Stimulated activated CD4-positive, alpha-beta T cell treated with anti-CD3 and anti-CD28 coated beads, Interleukin-12 subunit alpha, Interleukin-12 subunit beta, amount 100 ng/mL, for 48 hours (primary cell): ENCODE results near the gene CENPK.
"Not testable (repeated sequence)": the region's sequence is repeated elsewhere in the genome, so short reads cannot be mapped to it uniquely, and the experiment has no call there.

Experiments used
- DNase-seq, 3 donors: peaks; one replicate each; pipeline ENCODE4 v3.0.0-alpha.2; 2020; ENCODE audit warnings: low read depth in 2 of 3, low spot score in 1 of 3

The CENPK gene

DNA sequence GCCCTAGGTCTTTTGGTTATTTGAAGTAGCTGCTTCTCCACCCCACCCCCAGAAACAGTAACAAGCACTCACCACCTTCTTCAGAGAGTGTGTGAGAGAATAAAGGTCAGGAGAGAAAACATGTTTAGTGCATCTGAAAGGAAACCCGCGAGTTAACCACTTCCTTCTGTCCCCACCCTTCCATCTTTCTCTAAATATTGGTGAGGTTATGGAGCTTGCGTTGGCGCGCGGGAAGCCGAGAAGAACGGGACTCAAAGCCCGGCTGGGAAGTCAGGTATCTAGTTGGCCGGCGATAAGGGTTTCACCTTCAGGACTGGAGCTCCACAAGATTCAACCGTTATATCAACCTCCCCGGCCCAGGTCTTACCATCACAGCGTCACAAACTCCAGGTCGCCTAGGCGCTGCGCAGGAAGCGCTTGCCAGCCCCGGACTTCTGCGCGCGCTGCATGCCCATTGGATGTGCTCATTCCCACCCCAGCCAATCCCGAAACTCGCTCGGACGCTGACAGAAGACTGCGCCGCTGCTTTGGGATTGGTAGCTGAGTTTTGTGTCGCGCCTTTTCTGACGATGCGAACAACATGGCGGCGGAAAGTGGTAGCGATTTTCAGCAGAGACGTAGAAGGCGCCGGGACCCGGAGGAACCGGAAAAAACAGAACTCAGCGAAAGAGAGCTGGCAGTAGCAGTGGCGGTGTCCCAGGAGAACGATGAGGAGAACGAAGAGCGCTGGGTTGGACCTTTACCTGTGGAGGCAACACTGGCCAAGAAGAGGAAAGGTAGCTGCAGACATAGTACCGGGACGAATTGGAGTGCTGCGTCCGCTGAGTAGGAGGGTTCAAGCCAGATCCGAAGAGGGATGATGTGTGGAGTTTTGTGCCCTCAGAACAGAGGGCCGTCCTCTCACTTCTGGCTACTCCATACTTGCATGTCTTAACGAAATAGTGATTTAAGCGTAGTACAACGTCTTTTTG, at the start of gene CENPK, which contains the start of gene PPWD1:
Gene CENPK (minus strand): TSS at position 438 of the 971 bp plus-strand sequence. CDS start 8,261 bp downstream, outside the sequence.
Gene PPWD1 (plus strand): TSS at position 566 of the 971 bp plus-strand sequence. CDS start 15 bp downstream, at position 581.
- DNase-seq: peak; percentile 91 to 93 (median 92)

DNA sequence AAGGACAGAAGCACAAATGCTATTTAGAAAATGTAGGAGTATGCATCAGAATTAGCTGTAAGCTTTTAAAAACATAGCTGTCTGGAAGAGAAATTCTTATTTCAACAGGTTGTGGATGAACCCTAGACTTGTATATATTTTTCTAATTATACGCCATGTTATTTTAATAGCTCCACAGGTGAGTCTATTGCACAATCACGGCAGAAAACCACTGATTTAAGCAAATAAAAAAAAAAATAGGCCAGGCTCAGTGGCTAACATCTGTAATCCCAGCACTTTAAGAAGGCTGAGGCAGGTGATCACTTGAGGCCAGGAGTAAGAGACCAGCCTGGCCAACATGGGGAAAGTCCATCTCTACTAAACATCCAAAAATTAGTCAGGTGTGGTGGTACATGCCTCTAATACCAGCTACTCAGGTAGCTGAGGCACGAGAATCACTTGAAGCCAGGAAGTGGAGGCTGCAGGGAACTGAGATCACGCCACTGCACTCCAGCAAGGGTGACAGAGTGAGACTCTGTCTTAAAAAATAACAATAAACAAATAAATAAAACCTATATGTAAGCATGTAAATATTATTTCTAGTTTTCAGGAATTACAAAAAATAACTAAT, 49.4 kb upstream of the CENPK start:
- DNase-seq: no peak

DNA sequence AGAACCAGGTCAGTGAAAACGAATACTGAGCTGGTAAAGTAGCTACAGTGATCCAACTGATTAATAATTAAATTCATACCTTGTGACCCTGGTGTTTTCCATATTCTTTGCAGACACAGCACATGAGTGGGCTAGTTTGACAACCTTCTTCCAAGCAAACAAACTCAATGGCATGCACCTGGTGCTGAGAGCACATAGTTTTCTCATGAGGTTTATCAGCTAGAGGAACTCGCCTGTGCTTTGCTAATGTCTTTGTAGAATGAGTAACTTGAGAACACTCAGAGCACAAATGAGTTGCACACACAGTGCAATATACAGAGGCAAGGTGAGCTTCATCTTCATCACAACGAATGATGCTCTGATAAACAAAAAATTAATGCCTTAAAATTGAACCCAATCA, 48.6 kb upstream of the CENPK start:
- DNase-seq: no peak

DNA sequence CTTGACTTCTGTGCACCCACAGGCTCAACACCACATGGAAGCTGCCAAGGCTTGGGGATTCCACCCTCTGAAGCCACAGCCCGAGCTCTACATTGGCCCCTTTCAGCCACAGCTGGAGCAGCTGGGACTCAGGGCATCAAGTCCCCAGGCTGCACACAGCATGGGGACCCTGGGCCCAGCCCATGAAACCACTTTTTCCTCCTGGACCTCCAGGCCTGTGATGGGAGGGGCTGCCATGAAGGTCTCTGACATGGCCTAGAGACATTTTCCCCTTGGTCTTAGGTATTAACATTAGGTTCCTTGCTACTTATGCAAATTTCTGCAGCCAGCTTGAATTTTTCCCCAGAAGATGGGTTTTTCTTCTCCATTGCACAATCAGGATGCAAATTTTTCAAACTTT, 38.8 kb upstream of the CENPK start:
- DNase-seq: not testable (repeated sequence)

- no peak for DNase-seq
These were observed 25.7 kb upstream of the CENPK start for GRCh38 chr5:65588694-65589093.

DNA sequence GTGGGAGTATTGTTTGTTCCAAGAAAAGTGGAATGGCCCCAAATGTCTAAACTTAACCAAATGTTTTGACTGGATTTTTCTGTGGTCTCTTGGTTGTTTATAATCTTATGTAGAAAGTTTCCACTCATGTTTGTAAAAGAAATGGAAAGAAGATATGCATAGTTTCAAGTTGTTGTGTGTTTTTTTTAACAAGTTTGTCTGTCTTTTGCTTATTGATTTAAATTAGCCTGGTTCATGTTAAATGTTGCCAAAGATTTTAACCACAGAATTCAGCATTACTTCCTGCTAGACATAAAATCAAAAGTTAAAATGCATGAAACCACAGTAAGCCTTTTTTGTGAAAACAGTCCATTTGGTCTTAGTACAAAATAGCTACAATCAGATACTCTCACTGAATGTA, 14.2 kb upstream of the CENPK start:
- no peak for DNase-seq

GRCh38 chr5:65570598-65571226, 7.7 kb upstream of the CENPK start:
- DNase-seq: no peak

DNA sequence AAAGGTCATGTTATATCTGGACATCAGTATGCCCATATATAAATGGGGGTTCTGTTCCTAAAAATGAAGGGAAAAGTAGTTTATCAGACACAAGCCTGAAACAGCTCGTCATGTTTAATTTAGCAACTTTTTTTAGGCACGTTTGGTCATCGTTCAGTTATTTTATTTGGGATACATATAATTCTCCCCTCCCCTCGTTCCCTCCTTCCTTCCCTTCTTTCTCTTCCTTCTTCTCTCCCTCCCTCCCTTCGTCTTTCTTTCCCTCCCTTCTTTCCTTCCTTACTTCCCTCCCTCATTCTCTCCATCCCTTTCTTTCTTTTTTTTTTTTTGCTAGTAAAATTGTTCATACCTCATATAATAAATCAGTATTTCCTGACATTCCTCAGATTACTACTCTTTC, 3.5 kb upstream of the CENPK start:
- no peak for DNase-seq

GRCh38 chr5:65563777-65564176, 809 bp upstream of the CENPK start:
- DNase-seq: no peak

DNA sequence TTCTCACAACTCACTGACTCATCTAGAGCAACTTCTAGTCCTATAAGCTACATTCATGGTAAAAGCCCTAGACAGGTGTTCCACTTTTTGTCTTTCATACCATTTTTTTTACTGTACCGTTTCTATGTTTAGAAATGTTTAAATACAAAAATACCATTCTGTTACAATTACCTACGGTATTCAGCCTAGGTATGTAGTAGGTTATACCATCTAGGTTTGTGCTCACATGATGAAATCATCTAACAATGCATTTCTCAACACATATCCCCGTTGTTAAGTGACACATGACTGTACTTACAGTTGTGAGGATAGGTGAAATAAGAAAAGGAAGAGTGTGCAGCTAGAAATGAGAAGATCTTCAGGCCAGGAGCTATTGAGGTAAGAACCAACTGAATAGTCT, 6.2 kb downstream of the CENPK start:
- DNase-seq: no peak

DNA sequence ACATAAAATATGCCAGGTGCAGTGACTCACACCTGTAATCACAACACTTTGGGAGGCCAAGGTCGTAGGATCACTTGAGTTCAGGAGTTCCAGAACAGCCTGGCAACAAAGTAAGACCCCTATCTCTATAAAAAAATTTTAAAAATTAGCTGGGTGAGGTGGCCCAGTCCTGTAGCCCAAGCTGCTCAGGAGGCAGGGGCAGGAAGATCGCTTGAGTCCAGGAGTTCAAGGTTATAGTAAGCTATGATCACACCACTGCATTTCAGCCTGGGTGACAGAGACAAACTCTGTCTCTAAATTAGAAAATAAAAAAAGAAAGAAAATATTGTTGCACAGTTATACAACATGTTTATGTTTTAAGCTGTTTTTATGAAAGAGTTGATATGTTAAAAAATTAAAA, 6.8 kb downstream of the CENPK start:
- DNase-seq: no peak

DNA sequence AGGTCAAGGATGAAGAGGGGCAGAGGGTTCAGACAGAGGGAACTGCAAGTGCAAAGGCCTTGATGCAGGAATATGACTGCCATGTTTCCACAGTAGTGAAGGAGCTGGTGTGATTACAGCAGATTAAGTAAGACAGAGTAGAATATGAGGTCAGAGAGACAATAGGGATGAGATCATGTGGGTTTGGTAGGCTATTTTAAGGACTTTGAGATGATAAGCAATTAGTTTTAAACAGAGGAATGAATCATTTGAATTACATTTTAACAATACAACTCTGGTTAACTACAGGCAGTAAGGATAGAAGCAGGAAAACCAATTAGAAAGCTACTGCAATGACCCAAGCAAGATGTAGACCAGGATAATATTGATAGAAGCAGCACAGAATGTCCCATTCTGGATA, 7.7 kb downstream of the CENPK start:
- DNase-seq: no peak

GRCh38 chr5:65553941-65554340, 9.0 kb downstream of the CENPK start:
- no peak for DNase-seq

DNA sequence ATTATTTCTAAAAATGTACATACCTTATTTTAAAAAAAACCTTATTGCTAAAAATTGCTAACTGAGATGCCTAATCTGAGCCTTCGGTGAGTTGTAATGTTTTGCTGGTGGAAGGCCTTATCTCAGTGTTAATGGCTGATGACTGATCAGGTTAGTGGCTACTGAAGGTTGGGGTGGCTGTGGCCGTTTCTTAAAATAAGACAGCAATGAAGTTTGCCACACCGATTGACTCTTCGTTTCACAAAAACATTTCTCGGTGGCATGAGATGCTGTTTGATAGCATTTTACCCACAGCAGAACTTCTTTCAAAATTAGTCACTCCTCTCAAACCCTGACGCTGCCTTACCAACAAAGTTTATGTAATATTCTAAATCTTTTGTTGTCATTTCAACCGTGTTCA, 14.7 kb downstream of the CENPK start:
- no peak for DNase-seq

GRCh38 chr5:65546141-65546540, 16.8 kb downstream of the CENPK start:
- DNase-seq: no peak

DNA sequence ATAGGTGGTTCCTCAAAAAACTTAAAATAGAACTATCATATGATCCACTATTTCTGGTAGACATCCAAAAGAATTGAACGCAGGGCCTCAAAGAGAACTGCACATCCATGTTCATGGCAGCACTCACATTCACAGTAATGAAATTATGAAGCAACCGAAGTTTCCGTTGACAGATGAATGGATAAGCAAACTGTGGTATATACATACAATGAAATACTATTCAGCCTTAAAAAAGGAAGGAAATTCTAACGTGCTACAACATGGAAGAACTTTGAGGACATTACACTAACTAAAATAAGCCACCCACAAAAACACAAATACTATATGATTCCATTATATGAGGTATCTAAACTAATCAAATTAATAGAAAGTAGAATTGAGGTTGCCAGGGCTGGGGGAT, 18.5 kb downstream of the CENPK start:
- DNase-seq: no peak

DNA sequence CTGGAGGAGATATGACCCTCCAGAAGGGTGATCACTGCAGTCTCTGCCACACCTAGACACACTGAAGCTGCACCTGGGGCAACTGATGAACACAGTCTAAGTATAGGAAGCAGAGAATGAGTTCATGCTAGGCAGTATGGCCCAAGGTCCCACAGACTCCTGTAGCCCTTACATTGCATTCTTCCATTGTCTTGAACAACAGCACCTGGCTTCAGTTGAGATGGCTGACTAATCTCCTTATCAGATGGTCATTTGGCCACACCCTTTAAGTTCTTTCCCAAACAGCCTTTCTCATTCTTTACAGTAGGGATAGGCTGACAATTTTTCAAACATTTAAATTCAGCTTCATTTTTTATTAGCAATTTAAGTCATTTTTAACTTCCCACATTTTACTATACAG, 23.1 kb downstream of the CENPK start:
- DNase-seq: no peak

- no peak for DNase-seq
These were observed 27.4 kb downstream of the CENPK start for GRCh38 chr5:65535529-65535987.

GRCh38 chr5:65530904-65531303, 32.1 kb downstream of the CENPK start:
- no peak for DNase-seq

GRCh38 chr5:65525726-65526125, 37.2 kb downstream of the CENPK start:
- no peak for DNase-seq

GRCh38 chr5:65512170-65512937, 50.6 kb downstream of the CENPK start:
- DNase-seq: no peak
